Measurements from ENCODE around the gene GPANK1.

The GPANK1 gene

DNA sequence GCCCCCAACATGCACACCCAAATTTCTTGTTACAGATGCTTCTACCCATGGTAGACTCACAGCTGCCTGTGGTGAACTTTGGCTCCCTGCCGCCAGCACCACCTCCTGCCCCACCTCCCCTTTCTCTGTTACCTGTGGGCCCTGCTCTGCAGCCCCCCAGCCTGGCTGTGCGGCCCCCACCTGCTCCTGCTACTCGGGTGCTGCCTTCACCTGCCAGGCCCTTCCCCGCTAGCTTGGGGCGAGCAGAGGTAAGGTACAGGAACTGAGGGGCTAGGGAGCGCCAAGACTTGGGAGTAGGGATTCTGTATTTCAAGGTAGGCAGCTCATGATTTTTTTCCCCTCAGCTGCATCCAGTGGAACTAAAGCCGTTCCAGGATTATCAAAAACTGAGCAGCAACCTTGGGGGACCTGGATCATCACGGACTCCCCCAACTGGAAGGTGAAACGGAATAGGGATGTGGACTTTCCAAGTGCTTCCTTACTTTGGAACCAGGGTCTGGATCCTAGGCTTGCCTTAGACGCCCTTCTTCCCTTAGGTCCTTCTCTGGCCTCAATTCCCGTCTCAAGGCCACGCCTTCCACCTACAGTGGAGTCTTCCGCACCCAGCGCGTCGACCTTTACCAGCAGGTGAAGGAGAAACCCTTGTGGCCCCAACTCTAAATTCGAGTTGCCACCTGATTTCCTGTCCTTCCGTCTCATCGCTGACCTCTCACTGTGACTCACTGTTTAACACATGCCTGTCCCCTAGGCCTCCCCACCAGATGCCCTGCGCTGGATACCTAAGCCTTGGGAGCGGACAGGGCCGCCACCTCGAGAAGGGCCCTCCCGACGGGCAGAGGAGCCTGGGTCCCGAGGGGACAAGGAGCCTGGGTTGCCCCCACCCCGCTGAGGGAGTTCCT lies 27.9 kb downstream of the GPANK1 start:
- Mint-ChIP-seq H3K27me3 (ENCODE audit: low read depth) (no peaks in the 10 kb centered on the region), H3K4me1 (no peaks in the 10 kb centered on the region), H3K36me3 (ENCODE audit: low read depth) (peaks cover 78% of the 10 kb centered on the region), H3K27ac (peak overlapping the region in 2 of 3 experiments; percentile 31 to 52), H3K9me3 (no peaks in the 10 kb centered on the region), H3K4me3 (no peak overlapping the region)
- TF ChIP-seq, protein P1, sequence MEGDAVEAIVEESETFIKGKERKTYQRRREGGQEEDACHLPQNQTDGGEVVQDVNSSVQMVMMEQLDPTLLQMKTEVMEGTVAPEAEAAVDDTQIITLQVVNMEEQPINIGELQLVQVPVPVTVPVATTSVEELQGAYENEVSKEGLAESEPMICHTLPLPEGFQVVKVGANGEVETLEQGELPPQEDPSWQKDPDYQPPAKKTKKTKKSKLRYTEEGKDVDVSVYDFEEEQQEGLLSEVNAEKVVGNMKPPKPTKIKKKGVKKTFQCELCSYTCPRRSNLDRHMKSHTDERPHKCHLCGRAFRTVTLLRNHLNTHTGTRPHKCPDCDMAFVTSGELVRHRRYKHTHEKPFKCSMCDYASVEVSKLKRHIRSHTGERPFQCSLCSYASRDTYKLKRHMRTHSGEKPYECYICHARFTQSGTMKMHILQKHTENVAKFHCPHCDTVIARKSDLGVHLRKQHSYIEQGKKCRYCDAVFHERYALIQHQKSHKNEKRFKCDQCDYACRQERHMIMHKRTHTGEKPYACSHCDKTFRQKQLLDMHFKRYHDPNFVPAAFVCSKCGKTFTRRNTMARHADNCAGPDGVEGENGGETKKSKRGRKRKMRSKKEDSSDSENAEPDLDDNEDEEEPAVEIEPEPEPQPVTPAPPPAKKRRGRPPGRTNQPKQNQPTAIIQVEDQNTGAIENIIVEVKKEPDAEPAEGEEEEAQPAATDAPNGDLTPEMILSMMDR (IDR thresholded peaks at IDR 0.05; ENCODE audit: unreplicated experiment in 3 of 3): no peak

DNA sequence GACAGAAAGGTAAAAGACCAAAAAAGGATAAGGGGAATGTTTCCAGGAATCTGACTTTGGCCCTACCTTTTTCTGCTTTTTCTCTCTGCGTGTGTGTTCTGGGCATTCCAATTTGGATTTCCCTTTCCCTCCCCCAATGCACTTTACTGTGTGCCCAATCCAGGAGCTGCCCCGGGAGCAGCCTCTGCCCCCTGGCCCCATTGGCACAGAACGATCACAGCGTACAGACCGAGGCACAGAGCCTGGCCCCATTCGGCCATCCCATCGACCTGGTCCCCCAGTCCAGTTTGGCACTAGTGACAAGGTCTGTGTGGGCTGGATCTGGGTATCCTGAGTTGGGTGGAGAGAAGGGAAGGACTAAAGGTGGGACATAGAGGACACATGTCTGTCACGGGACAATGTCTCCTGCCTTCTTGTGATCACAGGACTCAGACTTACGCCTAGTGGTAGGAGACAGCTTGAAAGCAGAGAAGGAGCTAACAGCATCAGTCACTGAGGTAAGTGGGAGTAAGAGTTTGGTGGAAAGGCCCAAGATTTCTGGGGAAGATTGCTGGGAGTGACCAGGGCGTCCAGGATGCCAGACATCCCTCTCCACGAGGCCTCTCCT lies 29.7 kb downstream of the GPANK1 start:
- Mint-ChIP-seq H3K27ac (peak overlapping the region in 2 of 3 experiments; percentile 10 to 23), H3K4me1 (no peaks in the 10 kb centered on the region), H3K36me3 (ENCODE audit: low read depth) (peaks cover 75% of the 10 kb centered on the region)

DNA sequence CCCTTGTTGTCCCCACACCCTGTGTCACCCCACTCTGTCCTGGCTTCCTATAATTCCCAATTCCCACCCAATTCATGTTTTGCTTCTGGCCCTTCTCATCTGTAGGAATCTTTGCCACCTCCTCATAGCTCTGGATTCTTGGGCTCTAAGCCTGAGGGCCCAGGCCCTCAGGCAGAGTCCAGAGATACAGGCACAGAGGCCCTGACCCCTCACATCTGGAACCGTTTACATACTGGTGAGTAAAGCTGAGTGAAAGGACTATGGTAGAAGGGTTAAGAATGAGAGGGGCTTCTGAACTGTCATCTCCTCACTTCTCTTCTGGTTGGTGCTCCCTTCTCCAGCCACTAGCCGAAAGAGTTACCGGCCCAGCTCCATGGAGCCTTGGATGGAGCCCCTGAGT lies 30.7 kb downstream of the GPANK1 start:
- Mint-ChIP-seq H3K4me1 (no peaks in the 10 kb centered on the region), H3K9me3 (no peaks in the 10 kb centered on the region), H3K4me3 (no peak overlapping the region), H3K27me3 (ENCODE audit: low read depth) (no peaks in the 10 kb centered on the region), H3K27ac (peak overlapping the region in 2 of 3 experiments; percentile 23 to 63), H3K36me3 (ENCODE audit: low read depth) (peaks cover 77% of the 10 kb centered on the region)
- TF ChIP-seq, protein P1 (IDR thresholded peaks at IDR 0.05; ENCODE audit: unreplicated experiment in 3 of 3): no peak

More for the DNA sequence above, 29.7 kb downstream of the GPANK1 start:
- Mint-ChIP-seq H3K9me3 (no peaks in the 10 kb centered on the region), H3K27me3 (ENCODE audit: low read depth) (no peaks in the 10 kb centered on the region), H3K4me3 (no peak overlapping the region)
- TF ChIP-seq, protein P1 (IDR thresholded peaks at IDR 0.05; ENCODE audit: unreplicated experiment in 3 of 3): no peak

DNA sequence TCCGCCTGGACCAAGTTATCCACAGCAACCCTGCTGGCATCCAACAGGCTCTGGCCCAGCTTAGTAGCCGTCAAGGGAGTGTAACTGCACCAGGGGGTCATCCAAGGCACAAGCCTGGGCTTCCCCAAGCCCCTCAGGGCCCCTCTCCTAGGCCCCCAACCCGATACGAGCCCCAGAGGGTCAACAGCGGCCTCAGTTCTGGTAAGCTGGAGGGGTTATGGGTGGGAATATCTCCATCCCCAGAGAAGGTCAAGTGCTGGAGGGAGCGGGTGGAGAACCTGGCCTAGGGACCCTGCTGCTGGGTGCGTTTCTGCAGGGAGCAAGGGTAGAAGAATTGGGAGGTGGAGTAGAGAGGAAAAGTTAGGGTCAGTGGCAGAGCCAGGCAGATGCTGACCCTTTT lies 31.4 kb downstream of the GPANK1 start:
- no peak overlapping the region for H3K27ac Mint-ChIP-seq
- peaks cover 79% of the 10 kb centered on the region for H3K36me3 Mint-ChIP-seq (ENCODE audit: low read depth)
- no peak overlapping the region for H3K4me3 Mint-ChIP-seq
- TF ChIP-seq, protein P1 (IDR thresholded peaks at IDR 0.05; ENCODE audit: unreplicated experiment in 3 of 3): no peak
- H3K4me1 Mint-ChIP-seq: no peaks in the 10 kb centered on the region
- H3K9me3 Mint-ChIP-seq: no peaks in the 10 kb centered on the region
- no peaks in the 10 kb centered on the region for H3K27me3 Mint-ChIP-seq (ENCODE audit: low read depth)

DNA sequence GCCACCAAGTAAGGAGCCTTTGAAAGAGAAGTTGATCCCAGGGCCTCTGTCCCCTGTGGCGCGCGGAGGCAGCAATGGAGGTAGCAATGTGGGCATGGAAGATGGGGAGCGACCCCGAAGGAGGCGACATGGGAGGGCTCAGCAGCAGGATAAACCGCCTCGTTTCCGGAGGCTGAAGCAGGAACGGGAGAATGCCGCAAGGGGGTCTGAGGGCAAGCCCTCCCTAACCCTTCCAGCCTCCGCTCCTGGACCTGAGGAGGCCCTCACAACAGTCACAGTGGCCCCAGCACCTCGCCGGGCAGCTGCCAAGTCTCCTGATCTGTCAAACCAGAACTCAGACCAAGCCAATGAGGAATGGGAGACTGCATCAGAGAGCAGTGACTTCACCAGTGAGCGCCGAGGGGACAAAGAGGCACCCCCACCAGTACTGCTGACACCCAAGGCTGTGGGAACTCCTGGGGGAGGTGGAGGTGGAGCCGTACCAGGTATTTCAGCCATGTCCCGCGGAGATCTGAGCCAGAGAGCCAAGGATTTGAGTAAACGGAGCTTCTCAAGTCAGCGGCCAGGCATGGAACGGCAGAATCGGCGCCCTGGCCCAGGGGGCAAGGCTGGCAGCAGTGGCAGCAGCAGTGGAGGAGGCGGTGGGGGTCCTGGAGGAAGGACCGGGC lies 32.4 kb downstream of the GPANK1 start:
- H3K36me3 Mint-ChIP-seq (ENCODE audit: low read depth): peaks cover 85% of the 10 kb centered on the region
- no peak overlapping the region for H3K4me3 Mint-ChIP-seq
- no peak overlapping the region for H3K27ac Mint-ChIP-seq
- TF ChIP-seq, protein P1 (IDR thresholded peaks at IDR 0.05; ENCODE audit: unreplicated experiment in 3 of 3): no peak
- H3K9me3 Mint-ChIP-seq: no peaks in the 10 kb centered on the region
- H3K4me1 Mint-ChIP-seq: no peaks in the 10 kb centered on the region
- H3K27me3 Mint-ChIP-seq (ENCODE audit: low read depth): no peaks in the 10 kb centered on the region

Data from nephron (organoid).